ENCODE measurements around the gene CWF19L2. TPM values are rescaled to one million over a fixed set of nuclear protein-coding genes. Genes with fewer than 3 reads are reported as not detected.
"Not testable (repeated sequence)": the region's sequence is repeated elsewhere in the genome, so short reads cannot be mapped to it uniquely, and the experiment has no call there.

The CWF19L2 gene
- total and polyA plus RNA-seq, 2 experiments from 2014 or later = 4.5 to 9.2 TPM

- Histone ChIP-seq H3K27ac (peak overlapping the region; percentile 65), H3K9me3 (ENCODE audit: low read depth) (no peaks in the 10 kb centered on the region), H3K27me3 (no peaks in the 10 kb centered on the region), H3K4me3 (no peak overlapping the region), H3K4me1 (ENCODE audit: low read depth) (peaks cover 3% of the 10 kb centered on the region), H3K36me3 (peaks cover 3% of the 10 kb centered on the region)
- DNase-seq (ENCODE audit: low read depth in 1 of 2, low spot score in 1 of 2) = peak in 1 of 2 donors; percentile 18
- no peak for TF ChIP-seq CTCF (IDR thresholded peaks at IDR 0.05; ENCODE audit: low read depth, low read length)
These were observed 60.3 kb downstream of the CWF19L2 start for GRCh38 chr11:107397357-107397756.

GRCh38 chr11:107392611-107393010 is 65.0 kb downstream of the CWF19L2 start:
- H3K27me3 ChIP-seq = no peaks in the 10 kb centered on the region
- H3K4me1 ChIP-seq (ENCODE audit: low read depth) = peaks cover 3% of the 10 kb centered on the region
- no peak for DNase-seq (ENCODE audit: low read depth in 1 of 2, low spot score in 1 of 2)
- H3K27ac ChIP-seq = no peak overlapping the region
- no peak for TF ChIP-seq CTCF (IDR thresholded peaks at IDR 0.05; ENCODE audit: low read depth, low read length)
- H3K4me3 ChIP-seq = no peak overlapping the region
- no peaks in the 10 kb centered on the region for H3K9me3 ChIP-seq (ENCODE audit: low read depth)
- peaks cover 20% of the 10 kb centered on the region for H3K36me3 ChIP-seq

- not testable (repeated sequence) for H3K9me3 ChIP-seq (ENCODE audit: low read depth); H3K27ac ChIP-seq; DNase-seq (ENCODE audit: low read depth in 1 of 2, low spot score in 1 of 2); H3K4me3 ChIP-seq; H3K27me3 ChIP-seq; H3K4me1 ChIP-seq (ENCODE audit: low read depth)
- peaks cover 20% of the 10 kb centered on the region for H3K36me3 ChIP-seq
These were observed 66.9 kb downstream of the CWF19L2 start for GRCh38 chr11:107390701-107391100.

- DNase-seq (ENCODE audit: low read depth in 1 of 2, low spot score in 1 of 2) = no peak
- Histone ChIP-seq H3K27me3 (no peaks in the 10 kb centered on the region), H3K36me3 (peaks cover 20% of the 10 kb centered on the region), H3K4me1 (ENCODE audit: low read depth) (no peaks in the 10 kb centered on the region), H3K9me3 (ENCODE audit: low read depth) (no peaks in the 10 kb centered on the region), H3K4me3 (no peak overlapping the region), H3K27ac (no peak overlapping the region)
- TF ChIP-seq CTCF (IDR thresholded peaks at IDR 0.05; ENCODE audit: low read depth, low read length) = no peak
These were observed 70.0 kb downstream of the CWF19L2 start for GRCh38 chr11:107387666-107388065.

- no peak overlapping the region for H3K27ac ChIP-seq
- TF ChIP-seq CTCF (IDR thresholded peaks at IDR 0.05; ENCODE audit: low read depth, low read length) = no peak
- H3K4me1 ChIP-seq (ENCODE audit: low read depth) = no peaks in the 10 kb centered on the region
- H3K9me3 ChIP-seq (ENCODE audit: low read depth) = no peaks in the 10 kb centered on the region
- H3K36me3 ChIP-seq = peaks cover 13% of the 10 kb centered on the region
- H3K27me3 ChIP-seq = no peaks in the 10 kb centered on the region
- H3K4me3 ChIP-seq = no peak overlapping the region
- peak in 1 of 2 donors; percentile 49 for DNase-seq (ENCODE audit: low read depth in 1 of 2, low spot score in 1 of 2)
These were observed 72.2 kb downstream of the CWF19L2 start for GRCh38 chr11:107385361-107385981.

GRCh38 chr11:107384144-107384852 is 73.3 kb downstream of the CWF19L2 start:
- Histone ChIP-seq H3K4me3 (no peak overlapping the region), H3K27me3 (no peaks in the 10 kb centered on the region), H3K9me3 (ENCODE audit: low read depth) (no peaks in the 10 kb centered on the region), H3K27ac (no peak overlapping the region), H3K4me1 (ENCODE audit: low read depth) (no peaks in the 10 kb centered on the region), H3K36me3 (peaks cover 2% of the 10 kb centered on the region)
- no peak for DNase-seq (ENCODE audit: low read depth in 1 of 2, low spot score in 1 of 2)
- no peak for TF ChIP-seq CTCF (IDR thresholded peaks at IDR 0.05; ENCODE audit: low read depth, low read length)
